GM10847 (cell line): Measurements from ENCODE around the gene PRRG1.

Source experiments
- POLR2A ChIP-seq: IDR thresholded peaks from 2 replicates; pipeline ENCODE4 v1.6.1; 2011; ENCODE audit not compliant: insufficient read length; ENCODE audit errors: extremely low read depth

The PRRG1 gene

DNA sequence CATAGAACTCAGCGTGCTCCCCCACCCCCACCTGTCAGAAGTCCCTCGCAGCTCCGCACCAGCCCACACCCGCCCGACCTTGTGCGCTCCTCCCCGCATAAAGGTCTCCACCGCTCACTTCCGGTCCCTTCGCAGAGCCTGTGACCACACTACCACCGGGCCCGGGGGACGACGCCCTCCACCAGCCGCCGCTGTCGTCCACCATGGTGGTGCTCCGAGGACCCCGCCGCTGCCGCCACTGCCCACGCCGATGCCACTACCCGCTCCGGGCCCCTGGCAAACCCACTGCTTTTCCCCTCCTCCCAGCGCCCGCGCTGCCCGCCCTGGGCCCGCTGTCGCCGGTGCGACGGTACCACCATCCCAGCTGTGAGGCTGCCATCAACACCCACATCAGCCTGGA is 142.5 kb downstream of the PRRG1 start:
- no peak for TF ChIP-seq POLR2A

DNA sequence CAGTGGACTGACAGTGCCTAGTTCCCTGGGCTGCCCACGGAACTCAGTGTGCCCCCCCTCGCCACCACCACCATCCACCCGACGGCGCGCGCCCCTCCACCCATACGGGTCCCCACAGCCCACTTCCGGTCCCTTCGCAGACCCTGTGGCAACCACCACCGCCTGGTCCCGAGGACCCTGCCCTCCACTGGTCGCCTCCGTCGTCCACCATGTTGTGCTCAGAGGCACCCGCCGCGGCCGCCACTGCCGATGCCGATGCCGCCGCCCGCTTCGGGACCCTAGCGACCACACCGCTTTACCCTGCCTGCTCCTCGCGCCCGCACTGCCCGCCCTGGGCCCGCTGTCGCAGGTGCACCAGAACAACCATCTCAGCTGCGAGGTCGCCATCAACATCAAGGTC is 155.8 kb downstream of the PRRG1 start:
- TF ChIP-seq POLR2A, result no peak
